ENCODE measurements around the gene OAS3.

Gene OAS3

GRCh38 chr12:112995008-112995407 is 56.7 kb downstream of the OAS3 start:
- DNase-seq (ENCODE audit: low read depth) = no peak
- TF ChIP-seq CTCF (conservative IDR thresholded peaks at IDR 0.05; ENCODE audit: low read depth, low read length) = no peak
- H3K4me3 ChIP-seq (ENCODE audit: low read length) = no peak overlapping the region

- H3K4me3 ChIP-seq (ENCODE audit: low read length) = no peak overlapping the region
- no peak for TF ChIP-seq CTCF (conservative IDR thresholded peaks at IDR 0.05; ENCODE audit: low read depth, low read length)
- DNase-seq (ENCODE audit: low read depth) = no peak
These were observed 58.2 kb downstream of the OAS3 start for GRCh38 chr12:112996501-112996900.

- no peak for TF ChIP-seq CTCF (conservative IDR thresholded peaks at IDR 0.05; ENCODE audit: low read depth, low read length)
- H3K4me3 ChIP-seq (ENCODE audit: low read length) = no peak overlapping the region
- DNase-seq (ENCODE audit: low read depth) = no peak
These were observed 59.2 kb downstream of the OAS3 start for GRCh38 chr12:112997506-112997905.

GRCh38 chr12:112998987-112999767 is 60.9 kb downstream of the OAS3 start:
- no peak overlapping the region for H3K4me3 ChIP-seq (ENCODE audit: low read length)
- DNase-seq (ENCODE audit: low read depth) = no peak
- no peak for TF ChIP-seq CTCF (conservative IDR thresholded peaks at IDR 0.05; ENCODE audit: low read depth, low read length)

- no peak for TF ChIP-seq CTCF (conservative IDR thresholded peaks at IDR 0.05; ENCODE audit: low read depth, low read length)
- no peak for DNase-seq (ENCODE audit: low read depth)
- H3K4me3 ChIP-seq (ENCODE audit: low read length) = no peak overlapping the region
These were observed 62.2 kb downstream of the OAS3 start for GRCh38 chr12:113000433-113000832.

GRCh38 chr12:113002155-113002554 is 63.9 kb downstream of the OAS3 start:
- TF ChIP-seq CTCF (conservative IDR thresholded peaks at IDR 0.05; ENCODE audit: low read depth, low read length) = peak; percentile 18
- no peak overlapping the region for H3K4me3 ChIP-seq (ENCODE audit: low read length)
- no peak for DNase-seq (ENCODE audit: low read depth)

- no peak for DNase-seq (ENCODE audit: low read depth)
- TF ChIP-seq CTCF (conservative IDR thresholded peaks at IDR 0.05; ENCODE audit: low read depth, low read length) = no peak
- no peak overlapping the region for H3K4me3 ChIP-seq (ENCODE audit: low read length)
These were observed 64.4 kb downstream of the OAS3 start for GRCh38 chr12:113002676-113003075.
